LNCAP (cell line): ENCODE measurements around the gene ZNF467.

Experiments used
- CTCF ChIP-seq: fragments of 450-650 bp; IDR thresholded peaks from 2 replicates; pipeline ENCODE4 v1.5.1; 2017; ENCODE audit warnings: mild to moderate bottlenecking

The ZNF467 gene

GRCh38 chr7:149778696-149779501, 5.5 kb upstream of the ZNF467 start:
- TF ChIP-seq CTCF = no peak

GRCh38 chr7:149778327-149778637, 4.9 kb upstream of the ZNF467 start:
- TF ChIP-seq CTCF = no peak

- no peak for TF ChIP-seq CTCF
These were observed 4.4 kb upstream of the ZNF467 start for GRCh38 chr7:149777551-149778326.

- no peak for TF ChIP-seq CTCF
These were observed 3.5 kb upstream of the ZNF467 start for GRCh38 chr7:149776848-149777407.

GRCh38 chr7:149776289-149776688, 2.9 kb upstream of the ZNF467 start:
- TF ChIP-seq CTCF = no peak

GRCh38 chr7:149775176-149775556, 1.8 kb upstream of the ZNF467 start:
- TF ChIP-seq CTCF = no peak

- no peak for TF ChIP-seq CTCF
These were observed 1.1 kb upstream of the ZNF467 start for GRCh38 chr7:149774237-149775175.
